Measurements from ENCODE around the gene ZNF567.

DNA sequence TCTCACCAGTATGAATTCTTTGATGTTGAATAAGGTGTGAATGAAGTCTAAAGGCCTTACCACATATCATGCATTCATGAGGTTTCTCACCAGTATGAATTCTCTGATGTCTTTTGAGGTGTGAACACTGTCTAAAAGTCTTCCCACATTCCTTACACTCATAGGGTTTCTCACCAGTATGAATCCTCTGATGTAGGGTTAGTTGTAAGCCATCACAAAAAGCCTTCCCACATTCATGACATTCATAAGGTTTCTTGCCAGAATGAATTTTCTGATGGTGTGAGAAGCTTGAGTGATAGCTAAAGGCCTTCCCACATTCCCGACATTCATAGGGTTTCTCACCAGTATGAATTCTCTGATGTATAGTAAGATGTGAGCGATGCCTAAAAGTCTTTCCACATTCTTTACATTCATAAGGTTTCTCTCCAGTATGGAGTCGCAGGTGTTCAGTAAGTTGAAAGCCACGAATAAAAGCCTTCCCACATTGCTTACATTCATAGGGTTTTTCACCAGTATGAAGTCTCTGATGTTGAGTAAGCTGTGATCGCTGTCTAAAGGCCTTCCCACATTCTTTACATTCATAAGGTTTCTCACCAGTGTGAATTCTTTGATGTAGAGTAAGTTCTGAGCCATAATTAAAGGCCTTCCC, 48.4 kb upstream of the ZNF567 start:
- TF ChIP-seq, protein P1, sequence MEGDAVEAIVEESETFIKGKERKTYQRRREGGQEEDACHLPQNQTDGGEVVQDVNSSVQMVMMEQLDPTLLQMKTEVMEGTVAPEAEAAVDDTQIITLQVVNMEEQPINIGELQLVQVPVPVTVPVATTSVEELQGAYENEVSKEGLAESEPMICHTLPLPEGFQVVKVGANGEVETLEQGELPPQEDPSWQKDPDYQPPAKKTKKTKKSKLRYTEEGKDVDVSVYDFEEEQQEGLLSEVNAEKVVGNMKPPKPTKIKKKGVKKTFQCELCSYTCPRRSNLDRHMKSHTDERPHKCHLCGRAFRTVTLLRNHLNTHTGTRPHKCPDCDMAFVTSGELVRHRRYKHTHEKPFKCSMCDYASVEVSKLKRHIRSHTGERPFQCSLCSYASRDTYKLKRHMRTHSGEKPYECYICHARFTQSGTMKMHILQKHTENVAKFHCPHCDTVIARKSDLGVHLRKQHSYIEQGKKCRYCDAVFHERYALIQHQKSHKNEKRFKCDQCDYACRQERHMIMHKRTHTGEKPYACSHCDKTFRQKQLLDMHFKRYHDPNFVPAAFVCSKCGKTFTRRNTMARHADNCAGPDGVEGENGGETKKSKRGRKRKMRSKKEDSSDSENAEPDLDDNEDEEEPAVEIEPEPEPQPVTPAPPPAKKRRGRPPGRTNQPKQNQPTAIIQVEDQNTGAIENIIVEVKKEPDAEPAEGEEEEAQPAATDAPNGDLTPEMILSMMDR (IDR thresholded peaks at IDR 0.05; ENCODE audit: low read depth, low read length, missing input control), result no peak
- TF ChIP-seq, protein P2, sequence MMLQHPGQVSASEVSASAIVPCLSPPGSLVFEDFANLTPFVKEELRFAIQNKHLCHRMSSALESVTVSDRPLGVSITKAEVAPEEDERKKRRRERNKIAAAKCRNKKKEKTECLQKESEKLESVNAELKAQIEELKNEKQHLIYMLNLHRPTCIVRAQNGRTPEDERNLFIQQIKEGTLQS (IDR thresholded peaks at IDR 0.05), result no peak
- TF ChIP-seq, protein P3, sequence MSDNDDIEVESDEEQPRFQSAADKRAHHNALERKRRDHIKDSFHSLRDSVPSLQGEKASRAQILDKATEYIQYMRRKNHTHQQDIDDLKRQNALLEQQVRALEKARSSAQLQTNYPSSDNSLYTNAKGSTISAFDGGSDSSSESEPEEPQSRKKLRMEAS (IDR thresholded peaks at IDR 0.05), result no peak
- no peak for TF ChIP-seq YY1 (IDR thresholded peaks at IDR 0.05)
- TF ChIP-seq, protein P4, sequence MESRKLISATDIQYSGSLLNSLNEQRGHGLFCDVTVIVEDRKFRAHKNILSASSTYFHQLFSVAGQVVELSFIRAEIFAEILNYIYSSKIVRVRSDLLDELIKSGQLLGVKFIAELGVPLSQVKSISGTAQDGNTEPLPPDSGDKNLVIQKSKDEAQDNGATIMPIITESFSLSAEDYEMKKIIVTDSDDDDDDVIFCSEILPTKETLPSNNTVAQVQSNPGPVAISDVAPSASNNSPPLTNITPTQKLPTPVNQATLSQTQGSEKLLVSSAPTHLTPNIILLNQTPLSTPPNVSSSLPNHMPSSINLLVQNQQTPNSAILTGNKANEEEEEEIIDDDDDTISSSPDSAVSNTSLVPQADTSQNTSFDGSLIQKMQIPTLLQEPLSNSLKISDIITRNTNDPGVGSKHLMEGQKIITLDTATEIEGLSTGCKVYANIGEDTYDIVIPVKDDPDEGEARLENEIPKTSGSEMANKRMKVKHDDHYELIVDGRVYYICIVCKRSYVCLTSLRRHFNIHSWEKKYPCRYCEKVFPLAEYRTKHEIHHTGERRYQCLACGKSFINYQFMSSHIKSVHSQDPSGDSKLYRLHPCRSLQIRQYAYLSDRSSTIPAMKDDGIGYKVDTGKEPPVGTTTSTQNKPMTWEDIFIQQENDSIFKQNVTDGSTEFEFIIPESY (IDR thresholded peaks at IDR 0.05), result no peak
- no peak for TF ChIP-seq RAD21 (IDR thresholded peaks at IDR 0.05)
- TF ChIP-seq EGR1 (IDR thresholded peaks at IDR 0.05; ENCODE audit: low read depth in 2 of 2), result no peak
- no peak for TF ChIP-seq JUND (IDR thresholded peaks at IDR 0.05)
- TF ChIP-seq SP1 (IDR thresholded peaks at IDR 0.05), result no peak
- no peak for TF ChIP-seq TAF1 (conservative IDR thresholded peaks at IDR 0.05)
- TF ChIP-seq NR2F2 (IDR thresholded peaks at IDR 0.05), result no peak
- no peak for TF ChIP-seq FOXA1 (IDR thresholded peaks at IDR 0.05)
- TF ChIP-seq, protein P5, sequence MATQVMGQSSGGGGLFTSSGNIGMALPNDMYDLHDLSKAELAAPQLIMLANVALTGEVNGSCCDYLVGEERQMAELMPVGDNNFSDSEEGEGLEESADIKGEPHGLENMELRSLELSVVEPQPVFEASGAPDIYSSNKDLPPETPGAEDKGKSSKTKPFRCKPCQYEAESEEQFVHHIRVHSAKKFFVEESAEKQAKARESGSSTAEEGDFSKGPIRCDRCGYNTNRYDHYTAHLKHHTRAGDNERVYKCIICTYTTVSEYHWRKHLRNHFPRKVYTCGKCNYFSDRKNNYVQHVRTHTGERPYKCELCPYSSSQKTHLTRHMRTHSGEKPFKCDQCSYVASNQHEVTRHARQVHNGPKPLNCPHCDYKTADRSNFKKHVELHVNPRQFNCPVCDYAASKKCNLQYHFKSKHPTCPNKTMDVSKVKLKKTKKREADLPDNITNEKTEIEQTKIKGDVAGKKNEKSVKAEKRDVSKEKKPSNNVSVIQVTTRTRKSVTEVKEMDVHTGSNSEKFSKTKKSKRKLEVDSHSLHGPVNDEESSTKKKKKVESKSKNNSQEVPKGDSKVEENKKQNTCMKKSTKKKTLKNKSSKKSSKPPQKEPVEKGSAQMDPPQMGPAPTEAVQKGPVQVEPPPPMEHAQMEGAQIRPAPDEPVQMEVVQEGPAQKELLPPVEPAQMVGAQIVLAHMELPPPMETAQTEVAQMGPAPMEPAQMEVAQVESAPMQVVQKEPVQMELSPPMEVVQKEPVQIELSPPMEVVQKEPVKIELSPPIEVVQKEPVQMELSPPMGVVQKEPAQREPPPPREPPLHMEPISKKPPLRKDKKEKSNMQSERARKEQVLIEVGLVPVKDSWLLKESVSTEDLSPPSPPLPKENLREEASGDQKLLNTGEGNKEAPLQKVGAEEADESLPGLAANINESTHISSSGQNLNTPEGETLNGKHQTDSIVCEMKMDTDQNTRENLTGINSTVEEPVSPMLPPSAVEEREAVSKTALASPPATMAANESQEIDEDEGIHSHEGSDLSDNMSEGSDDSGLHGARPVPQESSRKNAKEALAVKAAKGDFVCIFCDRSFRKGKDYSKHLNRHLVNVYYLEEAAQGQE (IDR thresholded peaks at IDR 0.05), result no peak

Measured in liver (tissue), 3 donors.